Measurements from ENCODE around the gene ARHGEF17. TPM values are rescaled to one million over a fixed set of nuclear protein-coding genes. Genes with fewer than 3 reads are reported as not detected.

Gene ARHGEF17
- total RNA-seq, 1 donor from 2014 or later = 49.8 TPM

- no peak for DNase-seq (ENCODE audit: low spot score)
These were observed 19.8 kb downstream of the ARHGEF17 start for GRCh38 chr11:73327812-73328364.

GRCh38 chr11:73330569-73331093, 22.6 kb downstream of the ARHGEF17 start:
- DNase-seq (ENCODE audit: low spot score) = no peak

DNA sequence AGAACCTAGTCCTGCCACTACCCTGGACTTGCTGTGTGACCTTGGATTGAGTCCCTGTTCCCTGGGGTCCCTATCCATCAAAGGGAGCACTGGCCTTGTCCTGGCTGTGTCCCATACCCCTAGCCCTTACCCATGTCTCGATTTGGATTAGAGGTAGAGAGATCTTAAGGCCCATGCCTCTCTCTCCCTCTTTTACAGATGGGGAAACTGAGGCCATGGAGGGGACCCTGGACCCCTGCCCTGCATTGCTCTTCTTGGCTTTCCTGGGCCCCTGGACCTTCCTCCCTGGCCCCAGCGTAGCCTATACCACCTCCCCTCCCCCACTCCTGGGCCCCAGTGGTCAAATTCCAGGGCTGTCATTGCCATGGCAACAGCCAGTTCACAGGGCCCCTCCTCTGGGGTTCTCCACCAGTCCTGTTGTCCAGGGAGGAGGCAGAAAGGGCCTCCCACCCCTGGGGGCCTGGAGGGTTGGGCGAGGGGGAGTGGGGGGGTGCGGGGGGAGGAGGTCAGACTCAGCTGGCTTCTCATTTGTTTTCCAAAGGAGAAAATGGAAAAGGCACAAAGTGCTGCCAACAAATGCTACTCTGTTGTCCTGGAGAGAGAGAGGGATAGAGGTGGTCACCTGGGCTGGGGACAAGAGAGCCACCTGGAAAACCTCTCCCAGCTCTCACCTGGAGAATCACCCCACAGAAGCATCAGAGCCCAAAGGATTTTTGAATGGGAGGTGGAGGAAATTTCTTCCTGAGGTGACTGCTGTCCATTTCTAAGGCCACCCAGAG, 23.3 kb downstream of the ARHGEF17 start:
- DNase-seq (ENCODE audit: low spot score) = no peak

GRCh38 chr11:73333173-73333572, 25.1 kb downstream of the ARHGEF17 start:
- DNase-seq (ENCODE audit: low spot score) = no peak

- no peak for DNase-seq (ENCODE audit: low spot score)
These were observed 25.7 kb downstream of the ARHGEF17 start for GRCh38 chr11:73333640-73334383.

DNA sequence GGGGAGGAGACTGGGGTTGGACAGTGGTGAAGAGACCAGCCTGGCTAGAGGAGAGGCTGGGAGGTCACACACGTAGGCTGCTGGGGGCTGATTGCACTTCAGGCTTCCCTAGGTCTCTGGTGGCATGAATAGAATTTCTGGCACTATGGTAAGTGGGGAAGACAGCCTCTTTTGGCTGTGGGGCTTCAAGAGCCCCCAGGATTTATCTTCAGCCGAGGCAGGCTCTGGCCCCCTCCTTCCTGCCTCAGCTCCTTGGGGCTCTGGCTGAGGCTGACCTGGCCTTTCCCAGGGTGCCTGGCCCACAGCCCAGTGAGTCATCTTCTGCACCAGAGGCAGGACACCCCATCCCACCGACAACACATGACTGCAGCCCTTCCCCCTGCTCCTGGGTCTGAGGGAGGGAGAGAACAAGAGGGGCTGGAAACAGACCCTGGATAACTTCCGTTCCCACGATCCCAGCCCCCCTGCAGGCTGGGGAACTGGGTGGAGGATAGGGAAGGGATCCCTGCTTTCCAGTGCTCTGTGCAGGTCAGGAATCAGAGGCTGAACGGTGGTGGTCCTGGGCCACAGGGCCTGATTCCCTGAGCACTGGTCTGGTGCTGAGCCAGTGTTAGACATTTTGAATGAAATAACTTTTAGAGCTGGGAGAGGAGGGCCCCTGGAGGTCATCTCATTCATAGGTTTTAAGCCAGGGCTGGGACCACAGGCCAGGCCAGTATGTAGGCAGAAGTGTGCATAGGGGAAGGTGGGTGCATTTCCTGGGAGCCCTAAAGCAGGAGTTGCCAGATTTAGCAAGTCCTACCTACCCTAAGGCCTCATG, 26.5 kb downstream of the ARHGEF17 start:
- DNase-seq (ENCODE audit: low spot score) = no peak

DNA sequence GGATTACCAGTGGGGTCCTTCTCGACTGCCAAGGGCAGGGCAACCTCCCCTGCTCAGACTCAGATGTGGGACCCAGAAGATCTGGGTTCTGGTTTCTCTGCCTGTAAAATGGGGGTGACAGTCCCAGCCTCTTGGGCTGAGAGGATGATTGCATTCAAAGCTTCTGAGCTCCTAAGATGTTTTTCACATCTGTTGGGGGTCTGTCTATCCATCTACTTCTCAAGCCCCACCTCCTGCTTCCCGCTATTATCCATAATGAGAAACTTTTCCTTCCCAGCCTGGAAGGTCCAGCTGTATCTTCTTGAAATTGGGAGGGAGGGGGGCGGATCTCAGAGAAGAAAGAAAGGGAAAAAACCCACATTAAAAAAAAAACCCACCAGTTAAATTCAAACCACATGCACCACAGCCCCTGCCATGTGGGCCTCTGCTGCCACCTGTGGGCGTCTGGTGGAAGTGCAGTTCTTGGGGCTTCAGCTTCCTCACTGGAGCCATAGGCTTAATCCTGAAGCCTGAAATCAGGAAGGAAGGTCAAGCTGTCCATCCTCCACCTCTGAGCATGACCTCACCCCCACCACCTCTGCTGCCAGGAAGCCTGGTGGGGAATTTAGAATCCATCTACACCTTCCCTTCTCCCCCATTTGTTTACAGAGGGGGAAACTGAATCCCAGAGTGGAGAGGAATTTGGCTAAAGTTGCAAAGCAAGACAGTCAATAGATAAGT, 27.3 kb downstream of the ARHGEF17 start:
- no peak for DNase-seq (ENCODE audit: low spot score)

- DNase-seq (ENCODE audit: low spot score) = no peak
These were observed 29.8 kb downstream of the ARHGEF17 start for GRCh38 chr11:73337846-73338245.

DNA sequence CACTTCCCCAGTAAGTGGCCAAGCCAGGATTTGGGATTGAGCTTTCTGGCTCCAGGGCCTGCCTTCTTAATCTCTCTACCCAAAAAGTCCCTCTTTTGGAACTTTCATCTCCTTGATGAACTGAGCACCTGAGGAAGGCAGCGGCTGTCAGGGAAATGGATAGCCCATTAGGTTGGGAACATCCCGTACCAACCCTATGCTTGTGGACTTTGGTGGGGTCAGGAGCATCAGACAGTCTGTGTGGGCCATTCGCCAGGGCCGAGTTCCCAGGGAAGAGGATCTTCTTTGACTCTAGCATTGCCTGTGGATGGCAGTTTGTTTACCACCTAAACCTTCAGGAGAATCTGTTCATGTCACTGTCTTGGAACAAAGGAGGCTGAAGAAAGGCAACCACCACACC, 30.2 kb downstream of the ARHGEF17 start:
- no peak for DNase-seq (ENCODE audit: low spot score)

- DNase-seq (ENCODE audit: low spot score) = no peak
These were observed 32.1 kb downstream of the ARHGEF17 start for GRCh38 chr11:73340164-73340563.

DNA sequence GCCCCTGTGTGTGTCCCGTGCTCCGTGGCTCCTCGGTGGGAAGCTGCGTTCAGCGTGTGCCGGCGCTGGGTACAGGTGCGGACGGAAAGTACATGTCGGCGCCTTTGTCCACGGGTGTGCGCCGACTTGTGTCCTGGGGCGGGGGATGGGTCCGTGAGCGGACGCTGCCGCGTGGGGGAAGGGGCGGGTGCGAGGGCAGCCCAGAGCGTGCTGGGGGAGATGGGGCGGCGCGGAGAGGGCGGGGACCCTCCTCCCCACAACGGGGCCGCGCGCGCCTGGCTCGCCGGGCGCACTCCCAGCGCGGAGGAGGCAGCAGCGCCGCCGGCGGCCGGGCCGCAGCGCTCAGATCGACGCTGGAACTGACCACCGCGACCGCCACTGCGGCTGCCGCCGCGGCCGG, 34.6 kb downstream of the ARHGEF17 start:
- DNase-seq (ENCODE audit: low spot score) = no peak

GRCh38 chr11:73343076-73343873, 35.2 kb downstream of the ARHGEF17 start:
- no peak for DNase-seq (ENCODE audit: low spot score)

DNA sequence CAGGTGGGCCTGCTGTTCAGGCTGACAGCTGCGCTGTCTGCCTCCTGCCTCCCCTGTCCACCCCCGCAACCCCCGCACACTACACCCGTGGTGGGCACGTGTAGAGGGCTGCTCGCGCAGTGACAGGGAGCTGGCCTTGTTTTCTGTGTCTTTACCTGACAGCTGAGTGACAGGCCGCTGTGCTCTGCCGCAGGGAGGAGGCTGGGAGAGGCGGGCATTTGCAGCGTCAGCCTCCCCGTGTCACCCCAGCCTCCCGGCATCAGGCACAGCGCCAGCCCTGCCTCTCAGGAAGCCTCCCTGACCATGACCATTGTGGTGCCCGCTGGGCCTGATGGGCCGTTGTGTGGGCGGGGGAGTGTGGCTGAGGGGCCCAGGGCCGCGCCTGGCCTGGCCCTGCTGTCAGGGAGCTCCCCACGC, 36.1 kb downstream of the ARHGEF17 start:
- no peak for DNase-seq (ENCODE audit: low spot score)

- DNase-seq (ENCODE audit: low spot score) = no peak
These were observed 37.5 kb downstream of the ARHGEF17 start for GRCh38 chr11:73345481-73346160.

DNA sequence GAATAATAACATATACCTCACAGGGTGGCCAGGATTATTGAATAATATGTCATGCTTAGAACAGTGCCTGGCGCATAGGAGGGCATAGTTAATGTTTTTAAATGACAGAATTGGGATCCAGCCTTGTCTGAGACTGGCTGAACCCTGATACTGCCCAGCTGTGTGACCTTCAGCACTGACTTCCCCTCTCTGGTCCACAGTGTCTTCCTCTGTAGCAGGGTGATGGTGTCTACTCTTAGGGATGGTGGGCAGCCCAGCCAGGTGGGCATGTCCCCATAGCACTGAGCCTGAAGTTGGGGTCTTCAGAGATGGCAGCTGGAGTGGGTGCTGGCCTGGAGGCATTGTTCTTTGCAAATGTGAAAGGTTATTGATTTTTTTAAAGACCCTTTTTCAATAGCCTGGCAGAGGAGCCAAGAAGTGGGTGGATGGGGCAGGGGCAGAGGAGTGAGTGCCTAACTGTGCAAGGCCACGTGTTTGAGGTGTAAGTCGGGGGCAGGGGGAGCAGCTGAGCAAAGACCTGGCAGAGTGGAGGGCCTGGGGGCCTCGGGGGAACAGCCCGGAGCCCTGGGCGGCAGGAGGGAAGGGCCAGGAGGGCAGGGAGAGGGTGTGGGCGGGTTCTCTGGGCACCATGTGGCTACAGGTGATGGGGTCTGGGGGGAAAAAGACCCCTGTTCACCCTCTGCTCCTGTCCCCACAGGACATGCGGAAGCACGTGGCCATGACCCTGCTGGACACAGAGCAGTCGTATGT, 38.3 kb downstream of the ARHGEF17 start:
- no peak for DNase-seq (ENCODE audit: low spot score)

DNA sequence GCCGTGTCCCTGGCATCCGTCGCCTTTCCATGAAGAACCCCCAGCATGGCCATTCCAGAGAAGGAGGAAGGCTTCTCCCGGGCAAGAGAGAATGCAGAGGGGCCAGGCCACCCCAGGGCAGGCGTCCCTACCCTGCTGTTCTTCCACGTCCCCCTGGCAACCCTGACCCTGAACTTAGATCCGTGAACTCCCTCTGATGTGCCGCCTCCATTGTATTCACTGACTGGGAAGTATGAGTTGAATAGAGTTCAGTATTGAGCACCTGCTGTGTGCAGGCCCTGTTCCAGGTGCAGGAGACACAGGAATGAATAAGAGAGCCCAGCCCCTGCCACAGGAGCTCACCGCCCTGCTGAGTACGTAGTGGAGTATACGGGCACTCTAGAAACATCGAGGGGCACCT, 39.0 kb downstream of the ARHGEF17 start:
- DNase-seq (ENCODE audit: low spot score) = no peak

DNA sequence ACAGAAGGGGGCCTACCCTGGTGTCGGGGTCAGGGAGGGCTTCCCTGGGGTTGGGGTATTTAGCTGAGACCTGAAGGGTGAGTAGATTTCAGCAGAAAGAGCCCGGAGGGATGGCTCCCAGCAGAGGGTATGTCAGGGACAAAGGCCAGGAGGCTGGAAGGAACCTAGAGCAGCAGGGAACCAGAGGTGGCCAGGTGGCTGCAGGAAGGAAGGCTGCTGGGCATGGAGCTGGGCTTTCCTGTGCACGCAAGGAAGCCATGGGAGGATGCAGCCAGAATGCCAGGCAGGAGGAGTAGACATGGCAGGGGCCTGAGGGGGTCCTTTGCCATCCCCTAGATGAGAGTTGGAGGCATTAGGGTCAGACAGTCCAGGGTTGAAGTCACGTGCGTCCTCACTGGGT, 40.8 kb downstream of the ARHGEF17 start:
- DNase-seq (ENCODE audit: low spot score) = no peak

GRCh38 chr11:73349633-73350032, 41.6 kb downstream of the ARHGEF17 start:
- no peak for DNase-seq (ENCODE audit: low spot score)
